NCI-H526 (cell line): Measurements from ENCODE around the gene FAM210B.
"Not testable (repeated sequence)": the region's sequence is repeated elsewhere in the genome, so short reads cannot be mapped to it uniquely, and the experiment has no call there.

Experiments
- DNase-seq, 2 experiments: peaks; one replicate each; lab custom pipeline; 2025; lab: John Stamatoyannopoulos, UW

The FAM210B gene

GRCh38 chr20:56392881-56393482 lies 34.2 kb downstream of the FAM210B start:
- no peak for DNase-seq

GRCh38 chr20:56393653-56394052 lies 34.9 kb downstream of the FAM210B start:
- no peak for DNase-seq

GRCh38 chr20:56395166-56395565 lies 36.4 kb downstream of the FAM210B start:
- DNase-seq: no peak

- DNase-seq: peak; percentile 13 to 75
These were observed 41.3 kb downstream of the FAM210B start for GRCh38 chr20:56400001-56400640.

- DNase-seq: no peak
These were observed 44.7 kb downstream of the FAM210B start for GRCh38 chr20:56403465-56403864.

GRCh38 chr20:56405356-56405755 lies 46.6 kb downstream of the FAM210B start:
- not testable (repeated sequence) for DNase-seq

GRCh38 chr20:56406910-56407309 lies 48.1 kb downstream of the FAM210B start:
- no peak for DNase-seq

GRCh38 chr20:56409521-56409920 lies 50.7 kb downstream of the FAM210B start:
- DNase-seq: no peak

- DNase-seq: no peak
These were observed 51.2 kb downstream of the FAM210B start for GRCh38 chr20:56409956-56410355.

- not testable (repeated sequence) for DNase-seq
These were observed 52.5 kb downstream of the FAM210B start for GRCh38 chr20:56411287-56411686.

GRCh38 chr20:56411759-56412472 lies 53.1 kb downstream of the FAM210B start, which contains the start of gene CASS4:
CASS4 (plus strand) TSS chr20:56412260; CDS start chr20:56412459, 199 bp downstream.
- no peak for DNase-seq

- DNase-seq: no peak
These were observed 53.7 kb downstream of the FAM210B start for GRCh38 chr20:56412473-56412790.

GRCh38 chr20:56412949-56413348 lies 54.2 kb downstream of the FAM210B start:
- no peak for DNase-seq

GRCh38 chr20:56414842-56415765 lies 56.3 kb downstream of the FAM210B start:
- no peak for DNase-seq

GRCh38 chr20:56417402-56417801 lies 58.6 kb downstream of the FAM210B start:
- DNase-seq: no peak

- DNase-seq: no peak
These were observed 59.1 kb downstream of the FAM210B start for GRCh38 chr20:56417911-56418310.
